ENCODE measurements around the gene PCLO. TPM values are rescaled to one million over a fixed set of nuclear protein-coding genes. Genes with fewer than 3 reads are reported as not detected.

PCLO gene
- total RNA-seq, 1 experiment from 2014 or later = 3.1 TPM

- Mint-ChIP-seq H3K4me1 (no peaks in the 10 kb centered on the region), H3K27me3 (ENCODE audit: low read depth) (no peaks in the 10 kb centered on the region), H3K9me3 (no peaks in the 10 kb centered on the region), H3K4me3 (no peak overlapping the region), H3K27ac (peak overlapping the region in 1 of 3 experiments; percentile 9; a peak in 3 of 7 replicates), H3K36me3 (ENCODE audit: insufficient read depth in 1 of 3, low read depth in 3 of 3) (no peaks in the 10 kb centered on the region)
- Histone ChIP-seq H2AFZ (ENCODE audit: low read length) (no peak overlapping the region), H2BK5ac (ENCODE audit: insufficient read length, low read length) (no peak overlapping the region), H4K8ac (replicated peaks; ENCODE audit: insufficient read length, low read depth, low read length) (no peak overlapping the region), H3K27ac (ENCODE audit: insufficient read length, low read depth, low read length) (no peak overlapping the region), H3K9me3 (ENCODE audit: control insufficient read depth, low read depth, low read length) (no peaks in the 10 kb centered on the region), H3K79me1 (ENCODE audit: insufficient read depth, low read depth, low read length, poor library complexity, severe bottlenecking) (no peaks in the 10 kb centered on the region), H2BK12ac (ENCODE audit: insufficient read length, low read depth, low read length) (no peak overlapping the region), H2BK15ac (ENCODE audit: low read depth, low read length) (no peak overlapping the region), H3K23ac (ENCODE audit: insufficient read length, low read depth, low read length) (no peak overlapping the region), H2BK20ac (ENCODE audit: low read depth, low read length, poor library complexity, severe bottlenecking) (no peak overlapping the region), H3K4ac (ENCODE audit: low read depth, low read length) (no peak overlapping the region), H3K56ac (ENCODE audit: insufficient read length, low read depth, low read length) (no peak overlapping the region), H3K4me2 (ENCODE audit: insufficient read depth, insufficient read length, low read length) (no peak overlapping the region), H3T11ph (ENCODE audit: low read length) (no peak overlapping the region), H3K18ac (ENCODE audit: insufficient read length, low read depth, low read length) (no peak overlapping the region), H3K79me2 (ENCODE audit: insufficient read depth, low read length) (no peaks in the 10 kb centered on the region), H4K5ac (ENCODE audit: insufficient read length, low read depth, low read length) (no peak overlapping the region), H3K9ac (ENCODE audit: extremely low read depth, insufficient read length, low read length) (no peak overlapping the region), H2BK120ac (ENCODE audit: low read depth, low read length, poor library complexity, severe bottlenecking) (no peak overlapping the region), H3K4me1 (ENCODE audit: insufficient read depth, low read length) (no peaks in the 10 kb centered on the region), H3K23me2 (ENCODE audit: insufficient read length, low read depth, low read length, poor library complexity, severe bottlenecking) (no peaks in the 10 kb centered on the region), H3K14ac (ENCODE audit: insufficient read depth, low read length) (no peak overlapping the region), H4K20me1 (ENCODE audit: control insufficient read depth, insufficient read depth, insufficient read length) (no peaks in the 10 kb centered on the region), H2AK5ac (ENCODE audit: insufficient read length, low read length) (no peak overlapping the region), H4K91ac (ENCODE audit: insufficient read length, low read depth, low read length) (no peak overlapping the region), H3K27me3 (ENCODE audit: insufficient read depth, low read length) (no peaks in the 10 kb centered on the region)
- WGBS (ENCODE audit: extremely low coverage, insufficient read length, low lambda C conversion rate) = no CpG with 5 or more reads among the region's 2 CpGs
- TF ChIP-seq, protein P1, sequence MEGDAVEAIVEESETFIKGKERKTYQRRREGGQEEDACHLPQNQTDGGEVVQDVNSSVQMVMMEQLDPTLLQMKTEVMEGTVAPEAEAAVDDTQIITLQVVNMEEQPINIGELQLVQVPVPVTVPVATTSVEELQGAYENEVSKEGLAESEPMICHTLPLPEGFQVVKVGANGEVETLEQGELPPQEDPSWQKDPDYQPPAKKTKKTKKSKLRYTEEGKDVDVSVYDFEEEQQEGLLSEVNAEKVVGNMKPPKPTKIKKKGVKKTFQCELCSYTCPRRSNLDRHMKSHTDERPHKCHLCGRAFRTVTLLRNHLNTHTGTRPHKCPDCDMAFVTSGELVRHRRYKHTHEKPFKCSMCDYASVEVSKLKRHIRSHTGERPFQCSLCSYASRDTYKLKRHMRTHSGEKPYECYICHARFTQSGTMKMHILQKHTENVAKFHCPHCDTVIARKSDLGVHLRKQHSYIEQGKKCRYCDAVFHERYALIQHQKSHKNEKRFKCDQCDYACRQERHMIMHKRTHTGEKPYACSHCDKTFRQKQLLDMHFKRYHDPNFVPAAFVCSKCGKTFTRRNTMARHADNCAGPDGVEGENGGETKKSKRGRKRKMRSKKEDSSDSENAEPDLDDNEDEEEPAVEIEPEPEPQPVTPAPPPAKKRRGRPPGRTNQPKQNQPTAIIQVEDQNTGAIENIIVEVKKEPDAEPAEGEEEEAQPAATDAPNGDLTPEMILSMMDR (conservative IDR thresholded peaks at IDR 0.05) = no peak
- DNase-seq = no peak
These were observed 203.2 kb downstream of the PCLO start for GRCh38 chr7:82959528-82959927.
